Left ventricle myocardium inferior (tissue), 1 donor: Measurements from ENCODE around the gene TICRR. TPM values are rescaled to one million over a fixed set of nuclear protein-coding genes. Genes with fewer than 3 reads are reported as not detected.

Experiments used
- DNase-seq: peaks from one replicate; pipeline ENCODE4 v3.0.0-alpha.2; 2020
- H3K27ac ChIP-seq: fragments of 200-600 bp; replicated peaks from 2 replicates; pipeline ENCODE4 v1.8.0; 2021
- H3K27me3 ChIP-seq: fragments of 200-600 bp; 2 replicates; pipeline ENCODE4 v1.8.0; 2021; ENCODE audit warnings: low read depth
- H3K36me3 ChIP-seq: fragments of 200-600 bp; 2 replicates; pipeline ENCODE4 v1.8.0; 2021
- H3K4me1 ChIP-seq: fragments of 200-600 bp; 2 replicates; pipeline ENCODE4 v1.8.0; 2021
- H3K4me3 ChIP-seq: fragments of 200-600 bp; 2 replicates; pipeline ENCODE4 v1.8.0; 2021; ENCODE audit warnings: mild to moderate bottlenecking, moderate library complexity
- H3K9me3 ChIP-seq: fragments of 200-600 bp; replicated peaks from 2 replicates; pipeline ENCODE4 v1.8.0; 2021
- CTCF ChIP-seq: fragments of 200-600 bp; IDR thresholded peaks from 2 replicates; pipeline ENCODE4 v1.8.0; 2021; ENCODE audit warnings: antibody characterized with exemption, mild to moderate bottlenecking, borderline replicate concordance
- intact Hi-C: fragments of 100-400 bp; cut with micrococcal nuclease; formaldehyde crosslinking; loops from one replicate; pipeline ENCODE4 v1.11.0; 2022
- total RNA-seq: library from RNA; stranded (reverse); fragmentation: NEBNext Ultra II Directional; extraction: Animal tissue kit (Norgen Biotek cat#: 25700); gene quantifications from one replicate; pipeline ENCODE4 v1.2.1, GENCODE V29; 2021
- donor health status: DM: no; HTN: yes; CAD: no; lungs with severe emphysema.

Gene TICRR
- total RNA-seq, 1 donor from 2014 or later, result 0.08 TPM

- H3K36me3 ChIP-seq, result no peaks in the 10 kb centered on the region
- no peaks in the 10 kb centered on the region for H3K27me3 ChIP-seq
- no peaks in the 10 kb centered on the region for H3K9me3 ChIP-seq
- intact Hi-C loops, result no loop called here
- peak; percentile 37 for TF ChIP-seq CTCF
- H3K4me1 ChIP-seq, result no peaks in the 10 kb centered on the region
- no peak overlapping the region for H3K4me3 ChIP-seq
- H3K27ac ChIP-seq, result no peak overlapping the region
- DNase-seq, result no peak
Observed at GRCh38 chr15:89673165-89673512, 97.9 kb downstream of the TICRR start.

- intact Hi-C loops, result no loop called here
- no peaks in the 10 kb centered on the region for H3K9me3 ChIP-seq
- no peak for TF ChIP-seq CTCF
- no peaks in the 10 kb centered on the region for H3K36me3 ChIP-seq
- no peaks in the 10 kb centered on the region for H3K27me3 ChIP-seq
- H3K4me1 ChIP-seq, result peaks cover 5% of the 10 kb centered on the region
- DNase-seq, result no peak
- H3K4me3 ChIP-seq, result no peak overlapping the region
- H3K27ac ChIP-seq, result no peak overlapping the region
Observed at GRCh38 chr15:89674526-89674925, 99.3 kb downstream of the TICRR start.

GRCh38 chr15:89675606-89676005 lies 100.3 kb downstream of the TICRR start:
- H3K9me3 ChIP-seq, result no peaks in the 10 kb centered on the region
- H3K4me3 ChIP-seq, result no peak overlapping the region
- no peaks in the 10 kb centered on the region for H3K27me3 ChIP-seq
- no peak for DNase-seq
- intact Hi-C loops, result no loop called here
- H3K27ac ChIP-seq, result no peak overlapping the region
- TF ChIP-seq CTCF, result no peak
- no peaks in the 10 kb centered on the region for H3K36me3 ChIP-seq
- H3K4me1 ChIP-seq, result peaks cover 16% of the 10 kb centered on the region

- H3K9me3 ChIP-seq, result no peaks in the 10 kb centered on the region
- intact Hi-C loops, result no loop called here
- TF ChIP-seq CTCF, result no peak
Observed at GRCh38 chr15:89677381-89677780, 102.1 kb downstream of the TICRR start.

More at GRCh38 chr15:89677381-89677780, 102.1 kb downstream of the TICRR start:
- H3K27me3 ChIP-seq, result no peaks in the 10 kb centered on the region
- DNase-seq, result no peak
- H3K36me3 ChIP-seq, result no peaks in the 10 kb centered on the region
- peaks cover 34% of the 10 kb centered on the region for H3K4me1 ChIP-seq
- H3K4me3 ChIP-seq, result no peak overlapping the region
- H3K27ac ChIP-seq, result no peak overlapping the region

Other genes starting within 250 kb of the TICRR start
- 31.1 TPM for gene POLG, start 240.6 kb upstream of the TICRR start, total RNA-seq
- gene RHCG, start 78.9 kb upstream of the TICRR start, total RNA-seq, result 0.22 TPM
- gene KIF7, start 80.0 kb downstream of the TICRR start, total RNA-seq, result 2.4 TPM
- 1.6 TPM for gene PLIN1, start 103.9 kb downstream of the TICRR start, total RNA-seq
- gene PEX11A, start 115.3 kb downstream of the TICRR start, total RNA-seq, result 11.4 TPM
- not detected for gene WDR93, start 115.3 kb downstream of the TICRR start, total RNA-seq
- 8.4 TPM for gene MESP1, start 175.8 kb downstream of the TICRR start, total RNA-seq
- gene MESP2, start 200.9 kb downstream of the TICRR start, total RNA-seq, result 0.27 TPM
- 8.9 TPM for gene ANPEP, start 239.4 kb downstream of the TICRR start, total RNA-seq